GM21447 (cell line): ENCODE measurements around the gene BTBD10.

Source experiments
- ATAC-seq: cut with Tn5 transposase; IDR thresholded peaks from one replicate; pipeline ENCODE4 v1.9.1; 2021; ENCODE audit not compliant: unreplicated experiment

The BTBD10 gene

GRCh38 chr11:13462901-13463778, at the start of gene BTBD10:
TSS of gene BTBD10 (minus strand) at chr11:13463222. CDS start at chr11:13445124, 18,098 bp downstream.
- ATAC-seq: peak; percentile 87

GRCh38 chr11:13503393-13503792, 40.4 kb upstream of the BTBD10 start:
- ATAC-seq: no peak

- no peak for ATAC-seq
Observed at GRCh38 chr11:13502492-13502891, 39.5 kb upstream of the BTBD10 start.

GRCh38 chr11:13495929-13496328, 32.9 kb upstream of the BTBD10 start, which contains the start of gene PTH:
TSS of gene PTH (minus strand) at chr11:13495997. CDS start at chr11:13492855, 3,142 bp downstream.
- ATAC-seq: no peak

GRCh38 chr11:13494051-13494450, 31.0 kb upstream of the BTBD10 start:
- ATAC-seq: no peak

- ATAC-seq: peak; percentile 58
Observed at GRCh38 chr11:13487661-13488030, 24.6 kb upstream of the BTBD10 start.

GRCh38 chr11:13486926-13487660, 24.1 kb upstream of the BTBD10 start:
- peak; percentile 74 for ATAC-seq

- no peak for ATAC-seq
Observed at GRCh38 chr11:13480198-13480597, 17.2 kb upstream of the BTBD10 start.

GRCh38 chr11:13479688-13480087, 16.7 kb upstream of the BTBD10 start:
- ATAC-seq: no peak

GRCh38 chr11:13475091-13475490, 12.1 kb upstream of the BTBD10 start:
- no peak for ATAC-seq

GRCh38 chr11:13473013-13473722, 10.1 kb upstream of the BTBD10 start:
- ATAC-seq: no peak

GRCh38 chr11:13468750-13469149, 5.7 kb upstream of the BTBD10 start:
- ATAC-seq: no peak

- no peak for ATAC-seq
Observed at GRCh38 chr11:13465909-13466371, 2.9 kb upstream of the BTBD10 start.

GRCh38 chr11:13463779-13464290, 813 bp upstream of the BTBD10 start:
- no peak for ATAC-seq

GRCh38 chr11:13462311-13462900, 616 bp downstream of the BTBD10 start:
- peak; percentile 61 for ATAC-seq

- ATAC-seq: no peak
Observed at GRCh38 chr11:13461291-13461690, 1.7 kb downstream of the BTBD10 start.

GRCh38 chr11:13450832-13451397, 12.1 kb downstream of the BTBD10 start:
- ATAC-seq: peak; percentile 57

GRCh38 chr11:13449522-13449921, 13.5 kb downstream of the BTBD10 start:
- ATAC-seq: no peak

GRCh38 chr11:13448876-13449275, 14.1 kb downstream of the BTBD10 start:
- ATAC-seq: no peak

- no peak for ATAC-seq
Observed at GRCh38 chr11:13446444-13446843, 16.6 kb downstream of the BTBD10 start.
